Left lung (tissue), 10 donors: ENCODE measurements around the gene TRIM52. TPM values are rescaled to one million over a fixed set of nuclear protein-coding genes. Genes with fewer than 3 reads are reported as not detected.
A peak's percentile ranks its signal among the peaks of the same experiment; 100 is the strongest.

ENCODE experiments used
- ATAC-seq: fragments of 200-7000 bp; cut with Tn5 transposase; one replicate; pipeline ENCODE4 v1.9.1; 2020; ENCODE audit warnings: moderate library complexity
- DNase-seq, 4 donors: peaks; one replicate each; pipeline ENCODE4 v3.0.0-alpha.2; 2013 to 2020
- H3K27ac ChIP-seq, 2 donors: fragments of 200-600 bp; sonication (generic) in 1 of 2; one replicate each; pipeline versions ENCODE4 v1.5.0 to v1.8.0; 2020 to 2021
- H3K27me3 ChIP-seq, 2 donors: fragments of 200-600 bp; sonication (generic) in 1 of 2; one replicate each; pipeline versions ENCODE4 v1.5.0 to v1.8.0; 2020 to 2021
- H3K36me3 ChIP-seq, 2 donors: fragments of 200-600 bp; sonication (generic) in 1 of 2; one replicate each; pipeline versions ENCODE4 v1.5.0 to v1.8.0; 2020 to 2021
- H3K4me1 ChIP-seq, 2 donors: fragments of 200-600 bp; one replicate each; pipeline ENCODE4 v1.8.0; 2021
- H3K4me3 ChIP-seq, 2 donors: fragments of 200-600 bp; sonication (generic) in 1 of 2; one replicate each; pipeline versions ENCODE4 v1.5.0 to v1.8.0; 2020 to 2021; ENCODE audit warnings: mild to moderate bottlenecking in 1 of 2
- H3K9me3 ChIP-seq, 2 donors: fragments of 200-600 bp; sonication (generic) in 1 of 2; one replicate each; pipeline versions ENCODE4 v1.5.0 to v1.8.0; 2020 to 2021
- CTCF ChIP-seq, 2 donors: fragments of 200-600 bp; sonication (generic) in 1 of 2; IDR thresholded peaks; one replicate each; pipeline versions ENCODE4 v1.5.0 to v1.8.0; 2021; ENCODE audit warnings: antibody characterized with exemption in 2 of 2
- intact Hi-C, 2 donors: fragments of 100-400 bp; cut with DNase I; formaldehyde crosslinking; loops; one replicate each; pipeline versions ENCODE4 v1.11.2 to v1.14.2; 2022
- polyA plus RNA-seq, 6 donors: library from polyadenylated mRNA; unstranded; fragments of 120-200 nt; gene quantifications; one replicate each; pipeline ENCODE4 v1.2.1, GENCODE V29; 2013; ENCODE audit not compliant: insufficient read length in 6 of 6
- total RNA-seq, 2 donors: library from RNA; stranded (reverse); fragmentation: NEBNext Ultra II Directional; extraction: Animal tissue kit (Norgen Biotek cat#: 25700); gene quantifications; one replicate each; pipeline ENCODE4 v1.2.1, GENCODE V29; 2021
- donor health status: DM: no; HTN: yes; CAD: no.
- donor health status: DM: no; HTN: no; CAD: no.

Gene TRIM52
- total and polyA plus RNA-seq, 8 donors: 12.4 to 45.9 (median 38.3) TPM

- Histone ChIP-seq H3K4me3 (peak within 1 kb of the TSS; percentile 74 to 78), H3K4me1 (peaks cover 4 to 41% of the 10 kb centered on the region in 2 donors), H3K36me3 (peaks cover 0 to 12% of the 10 kb centered on the region in 2 donors), H3K27ac (peak within 1 kb of the TSS; percentile 97 to 100), H3K9me3 (no peaks in the 10 kb centered on the region), H3K27me3 (no peaks in the 10 kb centered on the region)
- intact Hi-C loops: no loop called here
- ATAC-seq: peak; percentile 88
- peak in 1 of 2 donors; percentile 64 for TF ChIP-seq CTCF (IDR thresholded peaks at IDR 0.05)
- peak; percentile 97 to 100 (median 98) for DNase-seq
These were observed 37.8 kb downstream of the TRIM52 start, which contains the start of gene TRIM41 for GRCh38 chr5:181223058-181223728. TRIM41 (plus strand) TSS chr5:181223281; CDS start chr5:181224000, 719 bp downstream.

- no peaks in the 10 kb centered on the region for H3K9me3 ChIP-seq
- intact Hi-C loops: no loop called here
- H3K27me3 ChIP-seq: peaks cover 0 to 4% of the 10 kb centered on the region in 2 donors
- TF ChIP-seq CTCF (IDR thresholded peaks at IDR 0.05): no peak
- peak overlapping the region; percentile 74 to 78 for H3K4me3 ChIP-seq
- peaks cover 0 to 11% of the 10 kb centered on the region in 2 donors for H3K36me3 ChIP-seq
- H3K4me1 ChIP-seq: peaks cover 4 to 46% of the 10 kb centered on the region in 2 donors
- ATAC-seq: peak; percentile 17
- H3K27ac ChIP-seq: peak overlapping the region; percentile 97 to 100
- no peak for DNase-seq
These were observed 38.3 kb downstream of the TRIM52 start for GRCh38 chr5:181222630-181223057.

DNA sequence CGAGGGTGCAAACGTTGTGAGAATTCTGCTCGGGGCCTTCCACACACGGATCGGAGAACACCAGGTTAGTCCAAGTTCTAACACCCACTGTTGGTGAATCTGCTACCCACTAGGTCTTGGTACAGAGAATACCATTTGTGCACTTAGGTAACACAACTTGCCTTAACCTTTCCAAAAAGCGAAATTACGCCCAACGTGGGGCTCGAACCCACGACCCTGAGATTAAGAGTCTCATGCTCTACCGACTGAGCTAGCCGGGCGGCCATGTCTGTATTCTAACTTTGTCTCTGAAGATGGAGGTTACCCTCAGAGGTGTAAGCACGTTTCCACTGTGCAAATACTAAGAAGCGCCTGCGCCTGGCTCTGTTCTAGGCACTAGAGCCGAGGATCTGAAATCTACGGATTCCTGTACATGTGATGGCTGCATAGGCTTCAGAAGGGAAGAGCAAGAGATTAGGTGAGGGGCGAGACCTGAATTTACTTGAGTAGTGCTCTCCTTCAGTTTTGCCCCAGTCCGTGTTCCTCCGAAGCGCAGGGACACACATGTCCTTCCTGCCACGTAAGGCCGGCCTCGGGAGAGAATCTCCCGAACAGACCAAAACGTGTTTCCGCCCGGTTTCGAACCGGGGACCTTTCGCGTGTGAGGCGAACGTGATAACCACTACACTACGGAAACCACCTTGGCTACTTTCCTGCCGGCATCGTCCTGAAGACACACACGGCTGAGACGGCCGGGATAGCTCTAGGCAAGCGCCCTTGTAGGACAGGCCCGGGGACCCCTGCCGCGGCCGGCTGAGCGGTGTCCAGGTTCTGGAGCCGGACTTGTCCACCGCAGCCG is 38.9 kb downstream of the TRIM52 start:
- no peak for TF ChIP-seq CTCF (IDR thresholded peaks at IDR 0.05)
- peaks cover 0 to 10% of the 10 kb centered on the region in 2 donors for H3K27me3 ChIP-seq
- H3K36me3 ChIP-seq: peaks cover 0 to 4% of the 10 kb centered on the region in 2 donors
- no peaks in the 10 kb centered on the region for H3K9me3 ChIP-seq
- peaks cover 4 to 52% of the 10 kb centered on the region in 2 donors for H3K4me1 ChIP-seq
- peak; percentile 63 for ATAC-seq
- H3K4me3 ChIP-seq: peak overlapping the region; percentile 74 to 78
- intact Hi-C loops: no loop called here
- peak; percentile 91 to 94 (median 93) for DNase-seq
- H3K27ac ChIP-seq: peak overlapping the region; percentile 97 to 100

GRCh38 chr5:181221105-181221791 is 39.7 kb downstream of the TRIM52 start:
- peak overlapping the region in 1 of 2 donors; percentile 100 for H3K27ac ChIP-seq
- no peaks in the 10 kb centered on the region for H3K9me3 ChIP-seq
- peaks cover 4 to 59% of the 10 kb centered on the region in 2 donors for H3K4me1 ChIP-seq
- no peaks in the 10 kb centered on the region for H3K36me3 ChIP-seq
- peaks cover 0 to 18% of the 10 kb centered on the region in 2 donors for H3K27me3 ChIP-seq
- intact Hi-C loops: no loop called here
- H3K4me3 ChIP-seq: no peak overlapping the region
- peak in 2 of 4 donors; percentile 23 to 34 for DNase-seq
- no peak for ATAC-seq
- TF ChIP-seq CTCF (IDR thresholded peaks at IDR 0.05): no peak
